K562 (cell line): ENCODE data around the gene PEAR1. TPM values are rescaled to one million over a fixed set of nuclear protein-coding genes. Genes with fewer than 3 reads are reported as not detected.

Source experiments
- ATAC-seq: fragments of 200-7000 bp; cut with Tn5 transposase; 3 replicates; pipeline ENCODE4 v1.9.1; 2020; ENCODE audit warnings: moderate library complexity
- BruUV-seq: library from RNA; stranded (reverse); fragments of 400-500 nt; replicated peaks from 2 replicates; lab custom pipeline; 2021; lab: Mats Ljungman, UMichigan
- CTCF ChIA-PET: fragments of 300-600 bp; formaldehyde crosslinking; extraction: SDS; loops from one replicate; lab custom pipeline; 2021; ENCODE audit warnings: low intra/inter-chr PET ratio; lab: Yijun Ruan, JAX
- POLR2A ChIA-PET: fragments of 300-600, 350-650 bp; sonication (Branson Sonifier 250); formaldehyde crosslinking; extraction: SDS; loops from one replicate; lab custom pipeline; 2021; ENCODE audit warnings: antibody characterized with exemption, inconsistent platforms; lab: Yijun Ruan, JAX
- DNase-seq, 4 experiments: peaks; one replicate each; pipeline versions ENCODE4 v3.0.0 to v3.0.0-alpha.2; 2011 to 2018; ENCODE audit warnings: low spot score in 3 of 4, mixed read lengths in 3 of 4; ENCODE audit errors: extremely low read depth in 1 of 4
- FAIRE-seq: peaks from 2 replicates; lab custom pipeline; 2011; peaks lifted over from hg19 to GRCh38; lab: Jason Lieb, UNC
- H2AFZ ChIP-seq: 2 replicates; pipeline ENCODE4 v1.6.0; 2011; ENCODE audit warnings: low read depth, low read length, control low read depth, inconsistent platforms
- H3K27ac ChIP-seq: fragments of 200-600 bp; 3 replicates; pipeline ENCODE4 v1.8.0; 2011; ENCODE audit warnings: low read depth, mild to moderate bottlenecking, control low read depth, inconsistent platforms, low read length, moderate library complexity, mixed read lengths; ENCODE audit errors: extremely low read depth
- H3K27me3 ChIP-seq, 2 experiments: fragments of 300-600 bp in 1 of 2; 2 replicates in 1 of 2; 3 replicates in 1 of 2; pipeline versions ENCODE4 v1.6.0 to v1.8.0; 2011; ENCODE audit warnings: inconsistent platforms in 2 of 2, low read length in 2 of 2, mild to moderate bottlenecking in 1 of 2, mixed read lengths in 1 of 2, moderate library complexity in 1 of 2; ENCODE audit not compliant: control insufficient read depth in 2 of 2, insufficient read depth in 2 of 2
- H3K36me3 ChIP-seq: fragments of 300-600 bp; 3 replicates; pipeline ENCODE4 v1.8.0; 2011; ENCODE audit warnings: mild to moderate bottlenecking, low read length, inconsistent platforms; ENCODE audit not compliant: control insufficient read depth, insufficient read depth
- H3K4me1 ChIP-seq, 2 experiments: fragments of 200-600 bp in 1 of 2; replicated peaks in 1 of 2; 2 replicates in 1 of 2; 3 replicates in 1 of 2; pipeline versions ENCODE4 v1.5.1 to v1.8.0; 2011; ENCODE audit warnings: inconsistent platforms in 2 of 2, low read length in 2 of 2, mild to moderate bottlenecking in 1 of 2, mixed read lengths in 1 of 2, moderate library complexity in 1 of 2; ENCODE audit not compliant: control insufficient read depth in 2 of 2, insufficient read depth in 2 of 2
- H3K4me2 ChIP-seq: 2 replicates; pipeline ENCODE4 v1.6.1; 2011; ENCODE audit warnings: low read length, control low read depth, inconsistent platforms, mixed read lengths; ENCODE audit not compliant: insufficient read depth
- H3K4me3 ChIP-seq: fragments of 200-600 bp; sonication (generic), shearing (Covaris generic); 2 replicates; pipeline ENCODE4 v1.5.1; 2016; ENCODE audit warnings: control low read depth, inconsistent platforms
- H3K79me2 ChIP-seq: fragments of 200-600 bp; 3 replicates; pipeline ENCODE4 v1.8.0; 2011; ENCODE audit warnings: low read length, inconsistent platforms; ENCODE audit not compliant: control insufficient read depth, insufficient read depth
- H3K9ac ChIP-seq, 2 experiments: 2 replicates each; pipeline versions ENCODE4 v1.6.0 to v1.6.1; 2011; ENCODE audit warnings: low read depth in 2 of 2, low read length in 2 of 2, control low read depth in 1 of 2, inconsistent platforms in 1 of 2, mild to moderate bottlenecking in 1 of 2, mixed read lengths in 1 of 2; ENCODE audit not compliant: insufficient read depth in 1 of 2
- H3K9me1 ChIP-seq: one replicate; pipeline ENCODE4 v1.6.0; 2011; ENCODE audit warnings: inconsistent platforms, mild to moderate bottlenecking, low read length, moderate library complexity; ENCODE audit not compliant: control insufficient read depth, insufficient read depth
- H3K9me3 ChIP-seq: replicated peaks from 2 replicates; pipeline ENCODE4 v1.5.1; 2011; ENCODE audit warnings: low read depth, low read length, inconsistent platforms; ENCODE audit not compliant: control insufficient read depth, insufficient read depth
- H4K20me1 ChIP-seq: replicated peaks from 2 replicates; pipeline ENCODE4 v1.6.1; 2011; ENCODE audit warnings: low read length, inconsistent platforms, mixed read lengths; ENCODE audit not compliant: control insufficient read depth, insufficient read depth
- BACH1 ChIP-seq: fragments of 200-800 bp; sonication (Bioruptor generic); IDR thresholded peaks from 2 replicates; pipeline ENCODE4 v1.6.1; 2016; ENCODE audit warnings: missing genetic modification characterization, missing compliant biosample characterization
- FOXK2 ChIP-seq, 2 experiments: fragments of 450-650 bp; IDR thresholded peaks in 1 of 2; conservative IDR thresholded peaks in 1 of 2; 2 replicates each; pipeline ENCODE4 v1.6.1; 2016; ENCODE audit warnings: low read depth in 2 of 2, mild to moderate bottlenecking in 1 of 2
- HSF4 ChIP-seq: fragments of 250-450 bp; sonication (Bioruptor Pico); IDR thresholded peaks from 2 replicates; pipeline ENCODE4 v2.1.2; 2022; ENCODE audit warnings: mild to moderate bottlenecking, moderate library complexity, borderline replicate concordance
- LARP7 ChIP-seq: fragments of 450-650 bp; IDR thresholded peaks from 2 replicates; pipeline ENCODE4 v1.6.1; 2016
- MCM2 ChIP-seq: fragments of 450-650 bp; IDR thresholded peaks from 2 replicates; pipeline ENCODE4 v1.6.1; 2017; ENCODE audit warnings: low read depth, mild to moderate bottlenecking
- POLR3G ChIP-seq: IDR thresholded peaks from 2 replicates; pipeline ENCODE4 v1.6.1; 2011; ENCODE audit not compliant: insufficient read length, insufficient replicate concordance; ENCODE audit errors: extremely low read depth
- SRSF9 ChIP-seq: fragments of 200-400 bp; formaldehyde crosslinking; IDR thresholded peaks from 2 replicates; pipeline ENCODE4 v1.6.1; 2017; ENCODE audit warnings: low read depth, low read length, borderline replicate concordance
- TSC22D4 ChIP-seq: fragments of 450-650 bp; IDR thresholded peaks from 2 replicates; pipeline ENCODE4 v1.6.1; 2016; ENCODE audit warnings: missing genetic modification characterization, missing biosample characterization, control low read depth
- ZBTB9 ChIP-seq: fragments of 450-650 bp; formaldehyde crosslinking; IDR thresholded peaks from 2 replicates; pipeline ENCODE4 v1.4.0; 2020; ENCODE audit warnings: mild to moderate bottlenecking, moderate library complexity
- ZNF282 ChIP-seq: sonication (generic); formaldehyde crosslinking; IDR thresholded peaks from 2 replicates; pipeline ENCODE4 v1.8.1; 2023; ENCODE audit warnings: missing genetic modification reagents
- ZNF780A ChIP-seq: fragments of 250-450 bp; sonication (Bioruptor Pico); IDR thresholded peaks from 2 replicates; pipeline ENCODE4 v1.5.0; 2021; ENCODE audit warnings: mild to moderate bottlenecking
- WGBS: fragments of 100-300 bp; shearing (Covaris generic); methylation state at CpG from one replicate; pipeline ENCODE4 v1.1.6; 2016; ENCODE audit warnings: low coverage, mixed read lengths; ENCODE audit not compliant: insufficient coverage; ENCODE audit errors: missing lambda C conversion rate; 5-methylcytosine and 5-hydroxymethylcytosine counted together
- in situ Hi-C: fragments of 300-500 bp; cut with MboI; formaldehyde crosslinking; loops from 4 replicates; pipeline ENCODE4 v1.15.0; 2018; ENCODE audit warnings: inconsistent platforms, mixed read lengths
- intact Hi-C: fragments of 100-400 bp; cut with micrococcal nuclease; formaldehyde crosslinking; loops from 2 replicates; pipeline ENCODE4 v1.14.2; 2022
- polyA plus RNA-seq, 8 experiments: library from polyadenylated mRNA; depleted of rRNA in 4 of 8; stranded (reverse) in 5 of 8; unstranded in 3 of 8; fragments of >200 nt; fragmentation: Nextera tagmentation in 2 of 8; fragmentation: Illumina TruSeq in 1 of 8; extraction: Ambion mirVana in 2 of 8; extraction: Trizol in 1 of 8; gene quantifications; 2 replicates each; pipeline versions ENCODE4 v1.2.1 to v1.2.3, GENCODE V29; 2011 to 2014; ENCODE audit warnings: inconsistent platforms in 1 of 8, missing spikeins in 1 of 8
- total RNA-seq, 7 experiments: library from RNA; depleted of rRNA in 6 of 7; stranded (reverse); fragments of >200 nt in 6 of 7; fragmentation: Illumina TruSeq in 2 of 7; extraction: Trizol in 2 of 7; gene quantifications; 2 replicates each; pipeline versions ENCODE4 v1.2.1 to v1.2.3, GENCODE V29; 2011 to 2021; ENCODE audit warnings: low replicate concordance in 1 of 7
- TF ChIP-seq, protein P1 (sequence below): fragments of 250-450 bp; sonication (Bioruptor Pico); IDR thresholded peaks from 2 replicates; pipeline ENCODE4 v1.4.0; 2020; ENCODE audit warnings: mild to moderate bottlenecking
- TF ChIP-seq, protein P2 (sequence below): fragments of 250-450 bp; sonication (Bioruptor Pico); IDR thresholded peaks from 2 replicates; pipeline ENCODE4 v1.8.0; 2022; ENCODE audit warnings: inconsistent platforms, mild to moderate bottlenecking, moderate library complexity, borderline replicate concordance
- TF ChIP-seq, protein P3 (sequence below): IDR thresholded peaks from 2 replicates; pipeline ENCODE4 v1.6.1; 2016; ENCODE audit warnings: missing genetic modification characterization, missing compliant biosample characterization
- TF ChIP-seq, protein P4 (sequence below), 2 experiments: fragments of 450-650 bp; IDR thresholded peaks; 2 replicates each; pipeline ENCODE4 v1.6.1; 2016

The PEAR1 gene
- total and polyA plus RNA-seq, 9 of the 15 experiments (the other 6 are each of a cell fraction or from before 2014, with no cell fraction given): 0.87 to 13.9 (median 6.1) TPM

- H3K27me3 ChIP-seq: no peaks in the 10 kb centered on the region
- ChIA-PET CTCF (no interaction called here), POLR2A (no interaction called here)
- intact Hi-C loops (no loop called here), in situ Hi-C loops (no loop called here)
- H2AFZ ChIP-seq: peak overlapping the region; percentile 97
- no peak for DNase-seq
- H3K9me3 ChIP-seq: no peaks in the 10 kb centered on the region
- peaks cover 16 to 56% of the 10 kb centered on the region in 2 experiments for H3K4me1 ChIP-seq
- H4K20me1 ChIP-seq: no peaks in the 10 kb centered on the region
- H3K9ac ChIP-seq: no peak overlapping the region
- no peak for ATAC-seq
- H3K9me1 ChIP-seq: peaks cover 4% of the 10 kb centered on the region
- no peaks in the 10 kb centered on the region for H3K79me2 ChIP-seq
- H3K4me3 ChIP-seq: no peak overlapping the region
- 63% methylated on average over 14 of the region's 16 CpGs for WGBS
- FAIRE-seq: no peak
- H3K27ac ChIP-seq: no peak overlapping the region
- H3K4me2 ChIP-seq: peak overlapping the region; percentile 65; the same call in 1 of the 2 replicates
- BruUV-seq: no TSS peak
- no peaks in the 10 kb centered on the region for H3K36me3 ChIP-seq
- TF ChIP-seq LARP7 (no peak), TSC22D4 (no peak), MCM2 (no peak), ZBTB9 (CRISPR knock-in tag) (no peak), ZNF282 (CRISPR knock-in tag) (no peak), POLR3G (no peak), HSF4 (CRISPR knock-in tag) (no peak), BACH1 (no peak), ZNF780A (CRISPR knock-in tag) (no peak), FOXK2 (conservative IDR thresholded peaks at IDR 0.05 in 1 of 2, IDR thresholded peaks at IDR 0.05 in 1 of 2; ENCODE audit: low read depth in 2 of 2) (no peak), SRSF9 (no peak)
- TF ChIP-seq, protein P1, sequence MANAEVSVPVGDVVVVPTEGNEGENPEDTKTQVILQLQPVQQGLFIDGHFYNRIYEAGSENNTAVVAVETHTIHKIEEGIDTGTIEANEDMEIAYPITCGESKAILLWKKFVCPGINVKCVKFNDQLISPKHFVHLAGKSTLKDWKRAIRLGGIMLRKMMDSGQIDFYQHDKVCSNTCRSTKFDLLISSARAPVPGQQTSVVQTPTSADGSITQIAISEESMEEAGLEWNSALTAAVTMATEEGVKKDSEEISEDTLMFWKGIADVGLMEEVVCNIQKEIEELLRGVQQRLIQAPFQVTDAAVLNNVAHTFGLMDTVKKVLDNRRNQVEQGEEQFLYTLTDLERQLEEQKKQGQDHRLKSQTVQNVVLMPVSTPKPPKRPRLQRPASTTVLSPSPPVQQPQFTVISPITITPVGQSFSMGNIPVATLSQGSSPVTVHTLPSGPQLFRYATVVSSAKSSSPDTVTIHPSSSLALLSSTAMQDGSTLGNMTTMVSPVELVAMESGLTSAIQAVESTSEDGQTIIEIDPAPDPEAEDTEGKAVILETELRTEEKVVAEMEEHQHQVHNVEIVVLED: no peak
- TF ChIP-seq, protein P2, sequence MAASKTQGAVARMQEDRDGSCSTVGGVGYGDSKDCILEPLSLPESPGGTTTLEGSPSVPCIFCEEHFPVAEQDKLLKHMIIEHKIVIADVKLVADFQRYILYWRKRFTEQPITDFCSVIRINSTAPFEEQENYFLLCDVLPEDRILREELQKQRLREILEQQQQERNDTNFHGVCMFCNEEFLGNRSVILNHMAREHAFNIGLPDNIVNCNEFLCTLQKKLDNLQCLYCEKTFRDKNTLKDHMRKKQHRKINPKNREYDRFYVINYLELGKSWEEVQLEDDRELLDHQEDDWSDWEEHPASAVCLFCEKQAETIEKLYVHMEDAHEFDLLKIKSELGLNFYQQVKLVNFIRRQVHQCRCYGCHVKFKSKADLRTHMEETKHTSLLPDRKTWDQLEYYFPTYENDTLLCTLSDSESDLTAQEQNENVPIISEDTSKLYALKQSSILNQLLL (CRISPR knock-in tag): no peak
- TF ChIP-seq, protein P3, sequence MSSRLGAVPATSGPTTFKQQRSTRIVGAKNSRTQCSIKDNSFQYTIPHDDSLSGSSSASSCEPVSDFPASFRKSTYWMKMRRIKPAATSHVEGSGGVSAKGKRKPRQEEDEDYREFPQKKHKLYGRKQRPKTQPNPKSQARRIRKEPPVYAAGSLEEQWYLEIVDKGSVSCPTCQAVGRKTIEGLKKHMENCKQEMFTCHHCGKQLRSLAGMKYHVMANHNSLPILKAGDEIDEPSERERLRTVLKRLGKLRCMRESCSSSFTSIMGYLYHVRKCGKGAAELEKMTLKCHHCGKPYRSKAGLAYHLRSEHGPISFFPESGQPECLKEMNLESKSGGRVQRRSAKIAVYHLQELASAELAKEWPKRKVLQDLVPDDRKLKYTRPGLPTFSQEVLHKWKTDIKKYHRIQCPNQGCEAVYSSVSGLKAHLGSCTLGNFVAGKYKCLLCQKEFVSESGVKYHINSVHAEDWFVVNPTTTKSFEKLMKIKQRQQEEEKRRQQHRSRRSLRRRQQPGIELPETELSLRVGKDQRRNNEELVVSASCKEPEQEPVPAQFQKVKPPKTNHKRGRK (tag): no peak
- TF ChIP-seq, protein P4, sequence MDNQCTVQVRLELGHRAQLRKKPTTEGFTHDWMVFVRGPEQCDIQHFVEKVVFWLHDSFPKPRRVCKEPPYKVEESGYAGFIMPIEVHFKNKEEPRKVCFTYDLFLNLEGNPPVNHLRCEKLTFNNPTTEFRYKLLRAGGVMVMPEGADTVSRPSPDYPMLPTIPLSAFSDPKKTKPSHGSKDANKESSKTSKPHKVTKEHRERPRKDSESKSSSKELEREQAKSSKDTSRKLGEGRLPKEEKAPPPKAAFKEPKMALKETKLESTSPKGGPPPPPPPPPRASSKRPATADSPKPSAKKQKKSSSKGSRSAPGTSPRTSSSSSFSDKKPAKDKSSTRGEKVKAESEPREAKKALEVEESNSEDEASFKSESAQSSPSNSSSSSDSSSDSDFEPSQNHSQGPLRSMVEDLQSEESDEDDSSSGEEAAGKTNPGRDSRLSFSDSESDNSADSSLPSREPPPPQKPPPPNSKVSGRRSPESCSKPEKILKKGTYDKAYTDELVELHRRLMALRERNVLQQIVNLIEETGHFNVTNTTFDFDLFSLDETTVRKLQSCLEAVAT (IDR thresholded peaks at IDR 0.05): no peak
Measured at GRCh38 chr1:156906206-156906906, 12.8 kb downstream of the PEAR1 start.
